H1 (cell line): ENCODE data around the gene RPGRIP1. TPM values are rescaled to one million over a fixed set of nuclear protein-coding genes. Genes with fewer than 3 reads are reported as not detected.
A peak's percentile ranks its signal among the peaks of the same experiment; 100 is the strongest.

Source experiments
- CTCF ChIA-PET: fragments of 300-600 bp; sonication (Branson Sonifier 250); formaldehyde crosslinking; loops from one replicate; lab custom pipeline; 2021; ENCODE audit not compliant: partially characterized antibody; lab: Charles Lee
- POLR2A ChIA-PET: fragments of 300-600 bp; sonication (Branson Sonifier 250); formaldehyde crosslinking; loops from one replicate; lab custom pipeline; 2021; ENCODE audit warnings: inconsistent platforms; ENCODE audit not compliant: partially characterized antibody; lab: Charles Lee
- DNase-seq, 2 experiments: peaks; one replicate each; pipeline versions ENCODE4 v3.0.0 to v3.0.0-alpha.2; 2010 to 2022; ENCODE audit warnings: low spot score in 2 of 2, low read depth in 1 of 2, mixed read lengths in 1 of 2
- FAIRE-seq: peaks from 2 replicates; lab custom pipeline; 2011; peaks lifted over from hg19 to GRCh38; lab: Jason Lieb, UNC
- H2AFZ ChIP-seq: 2 replicates; pipeline ENCODE4 v1.8.1; 2012; ENCODE audit warnings: low read length, inconsistent platforms
- H2AK5ac ChIP-seq: 2 replicates; pipeline ENCODE4 v1.6.1; 2013; ENCODE audit warnings: low read depth, low read length
- H2BK120ac ChIP-seq: replicated peaks from 2 replicates; pipeline ENCODE3; 2013; ENCODE audit warnings: low read depth, low read length, inconsistent platforms
- H2BK12ac ChIP-seq: 2 replicates; pipeline ENCODE4 v1.6.1; 2013; ENCODE audit warnings: low read depth, low read length
- H2BK15ac ChIP-seq: 2 replicates; pipeline ENCODE4 v1.6.1; 2013; ENCODE audit warnings: low read length
- H2BK20ac ChIP-seq: 2 replicates; pipeline ENCODE4 v1.6.1; 2013; ENCODE audit warnings: low read length
- H2BK5ac ChIP-seq: 2 replicates; pipeline ENCODE4 v1.6.1; 2013; ENCODE audit warnings: low read depth, low read length
- H3K14ac ChIP-seq: 2 replicates; pipeline ENCODE4 v1.6.1; 2013; ENCODE audit warnings: inconsistent platforms; ENCODE audit not compliant: insufficient read length
- H3K18ac ChIP-seq: 2 replicates; pipeline ENCODE4 v1.6.1; 2013; ENCODE audit warnings: low read length; ENCODE audit errors: extremely low read depth
- H3K23ac ChIP-seq: 2 replicates; pipeline ENCODE4 v1.6.1; 2013; ENCODE audit warnings: inconsistent platforms; ENCODE audit not compliant: insufficient read length
- H3K23me2 ChIP-seq: 2 replicates; pipeline ENCODE4 v1.6.1; 2013; ENCODE audit warnings: low read depth, low read length
- H3K27ac ChIP-seq: 2 replicates; pipeline ENCODE4 v1.6.1; 2011; ENCODE audit warnings: low read depth, low read length, inconsistent platforms
- H3K27me3 ChIP-seq, 4 experiments: replicated peaks in 1 of 4; 1 replicate in 1 of 4; 2 replicates in 3 of 4; pipeline versions ENCODE4 v1.6.1 to v1.8.1; 2011 to 2013; ENCODE audit warnings: low read length in 3 of 4, mild to moderate bottlenecking in 3 of 4, inconsistent platforms in 2 of 4, mixed read lengths in 2 of 4, moderate library complexity in 1 of 4; ENCODE audit not compliant: control insufficient read depth in 3 of 4, insufficient read depth in 3 of 4; ENCODE audit errors: extremely low read depth in 1 of 4
- H3K36me3 ChIP-seq, 4 experiments: 2 replicates each; pipeline versions ENCODE4 v1.6.1 to v1.8.1; 2011 to 2013; ENCODE audit warnings: mild to moderate bottlenecking in 4 of 4, low read length in 3 of 4, moderate library complexity in 2 of 4, control low read depth in 1 of 4, inconsistent platforms in 1 of 4; ENCODE audit not compliant: insufficient read depth in 4 of 4, control insufficient read depth in 2 of 4
- H3K4ac ChIP-seq: replicated peaks from 2 replicates; pipeline ENCODE3; 2013; ENCODE audit warnings: low read length, low read depth, mixed read lengths, inconsistent platforms; ENCODE audit not compliant: insufficient read length
- H3K4me1 ChIP-seq, 4 experiments: replicated peaks in 1 of 4; 1 replicate in 1 of 4; 2 replicates in 3 of 4; pipeline versions ENCODE4 v1.6.1 to v1.8.1; 2011 to 2013; ENCODE audit warnings: low read length in 3 of 4, inconsistent platforms in 2 of 4, mixed read lengths in 1 of 4; ENCODE audit not compliant: insufficient read depth in 4 of 4, control insufficient read depth in 3 of 4
- H3K4me2 ChIP-seq, 2 experiments: 2 replicates each; pipeline versions ENCODE4 v1.6.1 to v1.8.1; 2011 to 2013; ENCODE audit warnings: low read depth in 2 of 2, low read length in 2 of 2, control low read depth in 1 of 2, inconsistent platforms in 1 of 2, mild to moderate bottlenecking in 1 of 2; ENCODE audit not compliant: insufficient read depth in 1 of 2
- H3K4me3 ChIP-seq, 4 experiments: fragments of 200-600, 300-600 bp in 1 of 4; sonication (generic), shearing (Covaris generic), sonication (Bioruptor Twin) in 1 of 4; 2 replicates each; pipeline versions ENCODE4 v1.5.1 to v1.8.1; 2011 to 2016; ENCODE audit warnings: low read length in 4 of 4, low read depth in 3 of 4, control low read depth in 2 of 4, inconsistent platforms in 2 of 4, mild to moderate bottlenecking in 2 of 4, mixed read lengths in 1 of 4, moderate library complexity in 1 of 4; ENCODE audit not compliant: insufficient read depth in 2 of 4; ENCODE audit errors: extremely low read depth in 1 of 4
- H3K56ac ChIP-seq: replicated peaks from 2 replicates; pipeline ENCODE3; 2013; ENCODE audit warnings: low read depth, mild to moderate bottlenecking, mixed read lengths, low read length, inconsistent platforms; ENCODE audit not compliant: insufficient read length
- H3K79me1 ChIP-seq: 2 replicates; pipeline ENCODE4 v1.6.1; 2013; ENCODE audit warnings: low read depth, low read length, control low read depth
- H3K79me2 ChIP-seq, 2 experiments: 2 replicates each; pipeline versions ENCODE4 v1.6.1 to v1.8.1; 2012 to 2013; ENCODE audit warnings: low read length in 2 of 2, mild to moderate bottlenecking in 2 of 2, inconsistent platforms in 1 of 2; ENCODE audit not compliant: insufficient read depth in 2 of 2, control insufficient read depth in 1 of 2
- H3K9ac ChIP-seq, 4 experiments: replicated peaks in 1 of 4; 1 replicate in 1 of 4; 2 replicates in 3 of 4; pipeline versions ENCODE4 v1.6.1 to v1.8.1; 2011 to 2013; ENCODE audit warnings: low read depth in 3 of 4, low read length in 3 of 4, control low read depth in 2 of 4, mild to moderate bottlenecking in 2 of 4, moderate library complexity in 2 of 4, inconsistent platforms in 1 of 4; ENCODE audit errors: extremely low read depth in 1 of 4
- H3K9me3 ChIP-seq, 2 experiments: 2 replicates each; pipeline versions ENCODE4 v1.6.1 to v1.8.1; 2012 to 2013; ENCODE audit warnings: mild to moderate bottlenecking in 2 of 2, moderate library complexity in 2 of 2, control low read depth in 1 of 2, inconsistent platforms in 1 of 2, low read depth in 1 of 2, low read length in 1 of 2, mixed read lengths in 1 of 2; ENCODE audit not compliant: insufficient read depth in 2 of 2
- H4K20me1 ChIP-seq, 2 experiments: replicated peaks in 1 of 2; 2 replicates each; pipeline versions ENCODE3 to v1.8.1; 2011 to 2013; ENCODE audit warnings: inconsistent platforms in 2 of 2, low read length in 2 of 2, mild to moderate bottlenecking in 1 of 2; ENCODE audit not compliant: insufficient read depth in 2 of 2, control insufficient read depth in 1 of 2
- H4K5ac ChIP-seq: 2 replicates; pipeline ENCODE4 v1.6.1; 2013; ENCODE audit warnings: low read length, low read depth, mixed read lengths, inconsistent platforms; ENCODE audit not compliant: insufficient read length
- H4K8ac ChIP-seq: 2 replicates; pipeline ENCODE4 v1.8.0; 2013; ENCODE audit warnings: mild to moderate bottlenecking, moderate library complexity, low read length, inconsistent platforms; ENCODE audit not compliant: insufficient read depth; ENCODE audit errors: extremely low read depth
- H4K91ac ChIP-seq: replicated peaks from 2 replicates; pipeline ENCODE3; 2013; ENCODE audit warnings: low read length, mixed read lengths, inconsistent platforms; ENCODE audit not compliant: insufficient read length
- BCL11A ChIP-seq, 2 experiments: IDR thresholded peaks; one replicate each; pipeline ENCODE4 v1.6.1; 2011; ENCODE audit warnings: low read depth in 2 of 2, low read length in 2 of 2, mild to moderate bottlenecking in 2 of 2
- BRCA1 ChIP-seq: IDR thresholded peaks from 2 replicates; pipeline ENCODE4 v1.6.1; 2012; ENCODE audit warnings: low read depth, low read length, improper control_type of control experiment
- EP300 ChIP-seq, 2 experiments: IDR thresholded peaks; 1 replicate in 1 of 2; 2 replicates in 1 of 2; pipeline ENCODE4 v1.6.1; 2011 to 2012; ENCODE audit warnings: low read depth in 2 of 2, low read length in 2 of 2, mild to moderate bottlenecking in 2 of 2, borderline replicate concordance in 1 of 2, inconsistent platforms in 1 of 2, moderate library complexity in 1 of 2
- FOSL1 ChIP-seq: IDR thresholded peaks from 2 replicates; pipeline ENCODE4 v1.6.1; 2011; ENCODE audit warnings: mild to moderate bottlenecking, low read depth, low read length, moderate library complexity; ENCODE audit not compliant: insufficient read depth
- HDAC2 ChIP-seq, 2 experiments: fragments of 300-600 bp in 1 of 2; sonication (generic) in 1 of 2; IDR thresholded peaks; 2 replicates each; pipeline ENCODE4 v1.6.1; 2011 to 2012; ENCODE audit warnings: low read depth in 2 of 2, low read length in 2 of 2, mild to moderate bottlenecking in 2 of 2, moderate library complexity in 2 of 2, borderline replicate concordance in 1 of 2, inconsistent platforms in 1 of 2
- KDM4A ChIP-seq: IDR thresholded peaks from one replicate; pipeline ENCODE4 v1.7.1; 2012; ENCODE audit warnings: low read depth, mild to moderate bottlenecking, moderate library complexity, low read length, inconsistent platforms; ENCODE audit not compliant: severe bottlenecking
- POLR2A ChIP-seq, 2 experiments: IDR thresholded peaks; 1 replicate in 1 of 2; 2 replicates in 1 of 2; pipeline ENCODE4 v1.6.1; 2011; ENCODE audit warnings: low read depth in 2 of 2, low read length in 2 of 2, mild to moderate bottlenecking in 2 of 2; ENCODE audit errors: control extremely low read depth in 1 of 2
- RBBP5 ChIP-seq: IDR thresholded peaks from 2 replicates; pipeline ENCODE4 v1.7.1; 2012; ENCODE audit warnings: low read depth, mild to moderate bottlenecking, inconsistent platforms, low read length, moderate library complexity, borderline replicate concordance
- RFX5 ChIP-seq: IDR thresholded peaks from 2 replicates; pipeline ENCODE4 v1.6.1; 2011; ENCODE audit warnings: low read depth, low read length, improper control_type of control experiment, borderline replicate concordance
- SIRT6 ChIP-seq: IDR thresholded peaks from one replicate; pipeline ENCODE4 v1.7.1; 2012; ENCODE audit warnings: low read length, inconsistent platforms
- TCF12 ChIP-seq: IDR thresholded peaks from 2 replicates; pipeline ENCODE4 v1.6.1; 2011; ENCODE audit warnings: low read depth, mild to moderate bottlenecking, low read length
- ZNF274 ChIP-seq: IDR thresholded peaks from 2 replicates; pipeline ENCODE4 v1.7.0; 2012; ENCODE audit warnings: low read length, borderline replicate concordance; ENCODE audit errors: extremely low read depth
- WGBS, 2 experiments: shearing (Covaris generic) in 1 of 2; methylation state at CpG; one replicate each; pipeline versions ENCODE4 v1.1.6 to v1.1.7; 2013 to 2015; ENCODE audit warnings: low lambda C conversion rate in 2 of 2, mixed read lengths in 2 of 2, inconsistent platforms in 1 of 2, low coverage in 1 of 2, missing lambda C conversion rate in 1 of 2; ENCODE audit not compliant: insufficient replicate concordance in 2 of 2, insufficient coverage in 1 of 2, insufficient read length in 1 of 2; ENCODE audit errors: extremely low coverage in 1 of 2, missing lambda C conversion rate in 1 of 2; 5-methylcytosine and 5-hydroxymethylcytosine counted together
- polyA plus RNA-seq, 7 experiments: library from polyadenylated mRNA; depleted of rRNA in 3 of 7; stranded (reverse) in 5 of 7; unstranded in 2 of 7; fragments of >200 nt in 5 of 7; fragments of 200-250 nt in 2 of 7; gene quantifications; 1 replicate in 5 of 7; 2 replicates in 1 of 7; 4 replicates in 1 of 7; pipeline versions ENCODE4 v1.2.1 to v1.2.3, GENCODE V29; 2011 to 2013; ENCODE audit warnings: missing spikeins in 2 of 7, mixed read lengths in 2 of 7
- total RNA-seq: library from RNA; stranded (reverse); fragmentation: NEBNext Ultra II Directional; extraction: Animal tissue kit (Norgen Biotek cat#: 25700); gene quantifications from 2 replicates; pipeline ENCODE4 v1.2.1, GENCODE V29; 2021

The RPGRIP1 gene
- total and polyA plus RNA-seq, 2 of the 8 experiments (the other 6 are each of a cell fraction or from before 2014, with no cell fraction given), result 0.36 to 0.65 TPM

- peak overlapping the region in 2 of 4 experiments; percentile 7 to 99; a peak in 3 of 8 replicates for H3K4me3 ChIP-seq
- no peak overlapping the region for H3K23ac ChIP-seq
- H3K79me2 ChIP-seq, result peaks cover 83 to 99% of the 10 kb centered on the region in 2 experiments
- no peak overlapping the region for H2BK12ac ChIP-seq
- no peak for FAIRE-seq
- no peak for DNase-seq
- no peak overlapping the region for H2AK5ac ChIP-seq
- no peak overlapping the region for H3K4ac ChIP-seq
- H3K79me1 ChIP-seq, result no peaks in the 10 kb centered on the region
- peaks cover 3 to 7% (median 5%) of the 10 kb centered on the region in 4 experiments; a peak in 5 of 7 replicates for H3K4me1 ChIP-seq
- peak overlapping the region; percentile 66 to 83 for H3K4me2 ChIP-seq
- H3K27ac ChIP-seq, result no peak overlapping the region
- H3K56ac ChIP-seq, result no peak overlapping the region
- no peak overlapping the region for H3K9ac ChIP-seq
- H2BK120ac ChIP-seq, result no peak overlapping the region
- no peak overlapping the region for H4K91ac ChIP-seq
- H2AFZ ChIP-seq, result no peak overlapping the region
- H3K27me3 ChIP-seq, result no peaks in the 10 kb centered on the region
- no peak overlapping the region for H2BK15ac ChIP-seq
- CTCF ChIA-PET, result interaction anchor here (0.8 to 1.6 kb wide), 5 partner anchors 7 to 83 kb away, joined by 3 to 5 read pairs (median 4); no protein-coding TSS in a partner anchor
- no peaks in the 10 kb centered on the region for H3K9me3 ChIP-seq
- H3K14ac ChIP-seq, result no peak overlapping the region
- WGBS, 2 experiments, result 75% methylated on average over 4 of the region's 4 CpGs; no CpG with 5 or more reads in 1 of the 2 experiments
- no peaks in the 10 kb centered on the region; the same call in 1 of the 2 replicates for H3K23me2 ChIP-seq
- no peak overlapping the region for H4K8ac ChIP-seq
- H2BK20ac ChIP-seq, result no peak overlapping the region
- peaks cover 48 to 60% of the 10 kb centered on the region in 2 experiments for H4K20me1 ChIP-seq
- H3K36me3 ChIP-seq, result peaks cover 28 to 91% (median 63%) of the 10 kb centered on the region in 4 experiments
- POLR2A ChIA-PET, result interaction anchor here (0.6 to 17.3 kb wide), 39 partner anchors 10 to 736 kb away, joined by 3 to 836 read pairs (median 5); partner anchors contain the start of genes ARHGEF40, METTL3 and SUPT16H
- H2BK5ac ChIP-seq, result no peak overlapping the region
- no peak overlapping the region for H3K18ac ChIP-seq
- no peak overlapping the region for H4K5ac ChIP-seq
- no peak for TF ChIP-seq FOSL1
- TF ChIP-seq BRCA1, result no peak
- TF ChIP-seq ZNF274, result no peak
- TF ChIP-seq TCF12, result no peak
- TF ChIP-seq POLR2A (IDR thresholded peaks at IDR 0.05; ENCODE audit: control extremely low read depth in 1 of 2, low read depth in 2 of 2, low read length in 2 of 2), result no peak; a peak in 1 of 3 replicates
- no peak for TF ChIP-seq BCL11A (IDR thresholded peaks at IDR 0.05; ENCODE audit: low read depth in 2 of 2, low read length in 2 of 2)
- no peak for TF ChIP-seq RFX5
- no peak for TF ChIP-seq SIRT6
- no peak for TF ChIP-seq EP300 (IDR thresholded peaks at IDR 0.05; ENCODE audit: borderline replicate concordance in 1 of 2, low read depth in 2 of 2, low read length in 2 of 2)
- TF ChIP-seq HDAC2 (IDR thresholded peaks at IDR 0.05; ENCODE audit: borderline replicate concordance in 1 of 2, low read depth in 2 of 2, low read length in 2 of 2), result no peak
- TF ChIP-seq KDM4A, result no peak
- TF ChIP-seq RBBP5, result no peak
Observed at GRCh38 chr14:21264025-21264801, 15.7 kb upstream of the RPGRIP1 start.
